Measurements from ENCODE around the gene APOA4.

The APOA4 gene

DNA sequence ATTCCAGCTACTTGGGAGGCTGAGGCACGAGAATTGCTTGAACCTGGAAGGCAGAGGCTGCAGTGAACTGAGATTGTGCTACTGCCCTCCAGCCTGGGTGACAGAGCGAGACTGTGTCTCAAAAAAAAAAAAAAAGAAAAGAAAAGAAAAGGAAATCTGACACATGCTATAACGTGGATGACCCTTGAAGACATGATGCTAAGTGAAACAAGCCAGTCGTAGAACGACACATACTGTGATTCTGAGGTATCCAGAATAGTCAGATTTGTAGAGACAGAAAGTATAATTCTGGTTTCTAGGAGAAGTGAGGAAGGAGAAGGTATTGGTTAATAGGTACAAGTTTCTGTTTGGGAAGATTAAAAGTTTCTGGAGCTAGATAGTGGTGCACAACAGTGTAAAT lies 24.7 kb downstream of the APOA4 start:
- DNase-seq = no peak

DNA sequence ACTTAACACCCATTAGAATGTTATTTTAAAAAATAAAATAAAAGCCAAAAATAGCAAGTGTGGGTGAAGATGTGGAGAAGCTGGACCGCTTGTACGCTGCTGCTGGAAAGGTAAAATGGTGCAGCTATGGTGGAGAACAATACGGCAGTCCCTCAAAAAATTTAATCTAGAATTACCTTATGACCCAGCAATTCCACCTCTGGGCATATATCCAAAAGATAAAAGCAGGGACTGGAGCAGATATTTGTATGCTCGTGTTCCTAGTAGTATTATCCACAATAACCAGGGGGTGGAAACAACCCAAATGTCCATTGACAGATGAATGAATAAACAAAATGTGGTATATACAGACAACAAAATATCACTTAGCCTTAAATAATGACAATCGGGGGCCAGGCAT lies 25.3 kb downstream of the APOA4 start:
- DNase-seq = no peak

DNA sequence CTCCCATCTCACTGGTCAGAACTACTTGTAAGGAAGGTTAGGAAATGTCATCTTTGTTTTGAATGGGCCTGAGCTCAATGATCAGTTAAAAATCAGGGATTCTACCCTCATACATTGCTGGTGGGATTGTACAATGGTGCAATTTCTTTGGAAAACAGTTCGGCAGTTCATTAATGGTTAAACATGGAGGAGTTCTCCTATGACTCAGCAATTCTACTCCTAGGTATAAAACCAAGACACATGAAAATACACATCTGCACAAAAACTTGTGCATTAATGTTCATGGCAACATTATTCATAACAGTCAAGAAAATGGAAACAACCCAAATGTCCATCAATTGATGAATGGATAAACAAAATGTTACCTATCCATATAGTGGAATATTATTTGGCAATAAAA lies 26.6 kb downstream of the APOA4 start:
- DNase-seq = no peak

DNA sequence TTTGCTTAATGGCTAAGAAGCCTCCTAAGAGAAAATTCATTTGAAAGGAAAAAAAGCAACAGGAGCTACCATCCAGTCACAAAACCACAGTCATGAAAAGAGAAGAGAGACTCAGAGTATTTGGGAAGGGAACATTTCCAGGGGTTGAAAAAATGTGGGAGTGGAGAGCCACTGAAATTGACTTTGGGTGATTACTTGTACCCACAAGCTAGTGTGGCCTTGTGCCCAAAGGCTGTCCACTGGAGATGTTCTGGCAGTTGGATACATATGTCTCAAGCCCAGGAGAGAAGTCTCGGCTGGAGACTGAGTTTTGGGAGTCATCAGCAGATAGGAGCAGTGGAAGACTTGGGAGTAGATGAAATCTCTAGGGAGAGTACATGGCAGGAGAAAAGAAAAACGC lies 28.3 kb downstream of the APOA4 start:
- no peak for DNase-seq

DNA sequence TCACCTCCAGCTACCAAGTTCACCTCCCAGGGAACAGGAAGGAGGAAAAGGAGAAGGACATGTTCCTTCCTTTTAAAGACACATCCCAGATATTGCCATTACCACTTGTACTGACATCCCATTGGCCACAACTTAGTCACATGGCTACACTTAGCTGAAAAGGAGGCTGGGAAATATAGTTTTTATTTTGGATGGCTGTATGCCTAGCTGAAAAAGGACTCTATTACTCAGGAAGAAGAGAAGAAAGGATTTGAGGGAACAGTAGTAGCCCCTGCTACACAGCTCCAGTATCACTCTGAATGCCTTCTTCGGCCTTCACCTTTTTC lies 29.4 kb downstream of the APOA4 start:
- no peak for DNase-seq

DNA sequence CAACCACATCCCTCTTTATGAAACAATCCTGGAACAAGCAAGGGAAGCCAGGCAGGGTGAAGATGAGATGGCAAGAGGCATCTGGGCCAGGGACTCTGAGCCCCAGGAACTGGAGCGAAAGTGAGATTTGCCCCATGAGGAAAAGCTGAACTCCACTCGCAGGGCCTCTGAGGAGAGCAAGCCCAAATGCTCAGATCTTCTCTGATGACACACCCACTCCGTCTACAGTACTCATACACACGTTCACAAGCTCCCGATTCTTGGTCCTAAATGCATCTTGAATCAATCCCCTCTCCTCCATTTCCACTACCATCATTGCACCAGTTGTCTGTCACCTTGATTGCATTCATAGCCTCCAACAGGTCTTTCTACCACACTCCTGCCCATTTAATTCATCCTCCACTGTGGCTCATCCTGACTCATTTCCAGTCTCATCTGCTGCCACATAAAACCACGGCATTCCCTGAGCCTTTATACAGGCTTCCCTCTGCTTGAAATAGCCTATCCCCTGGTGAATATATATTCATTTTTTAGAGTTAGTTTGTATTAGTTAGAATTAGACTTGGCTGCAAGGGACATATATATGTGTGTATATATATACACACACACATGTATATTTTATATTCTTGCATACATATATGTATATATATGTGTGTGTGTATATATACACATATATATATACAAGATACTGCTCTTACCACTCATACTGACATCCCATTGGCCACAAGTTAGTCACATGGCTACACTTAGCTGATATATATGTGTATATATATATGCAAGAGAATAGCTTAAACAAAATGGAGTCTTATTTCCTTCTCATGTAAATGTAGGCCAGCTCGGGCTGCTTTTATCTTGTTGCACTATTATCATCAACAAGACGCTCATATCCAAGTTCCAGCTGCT lies 30.0 kb downstream of the APOA4 start:
- no peak for DNase-seq

DNA sequence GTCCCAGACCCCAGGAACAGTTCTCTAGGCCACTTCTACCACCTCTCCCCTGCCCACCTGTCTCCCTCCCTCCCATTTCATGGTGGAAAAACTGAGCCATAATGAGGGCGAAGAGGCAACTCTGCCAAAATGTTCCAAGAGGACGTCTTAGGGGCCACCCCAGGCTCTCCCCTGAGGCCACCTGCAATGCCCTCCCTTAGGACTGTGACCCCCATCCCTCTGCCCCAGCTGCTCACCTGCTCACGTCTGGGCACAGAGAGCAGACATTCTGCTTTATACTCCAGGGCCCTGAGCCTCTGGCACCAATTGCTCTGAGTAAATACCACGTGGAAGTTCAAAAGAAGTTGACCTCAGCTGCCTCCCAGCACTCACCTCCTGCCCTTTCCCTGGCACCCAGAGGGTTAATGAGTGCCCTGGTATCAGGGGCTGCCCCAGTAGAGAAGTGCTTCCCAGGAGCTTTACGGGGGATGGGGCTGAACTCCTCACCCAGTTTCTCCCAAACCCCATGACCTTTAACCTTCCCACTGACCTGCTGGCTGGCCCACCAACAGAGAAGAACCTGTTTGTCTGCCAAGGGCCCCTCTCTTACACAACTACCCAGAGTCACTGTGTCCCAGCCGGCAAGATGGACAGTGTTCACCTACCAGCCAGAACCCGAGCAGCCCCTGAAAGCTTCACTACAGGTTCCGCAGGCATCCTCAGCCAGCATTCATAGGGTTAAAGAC lies 30.8 kb downstream of the APOA4 start:
- no peak for DNase-seq

DNA sequence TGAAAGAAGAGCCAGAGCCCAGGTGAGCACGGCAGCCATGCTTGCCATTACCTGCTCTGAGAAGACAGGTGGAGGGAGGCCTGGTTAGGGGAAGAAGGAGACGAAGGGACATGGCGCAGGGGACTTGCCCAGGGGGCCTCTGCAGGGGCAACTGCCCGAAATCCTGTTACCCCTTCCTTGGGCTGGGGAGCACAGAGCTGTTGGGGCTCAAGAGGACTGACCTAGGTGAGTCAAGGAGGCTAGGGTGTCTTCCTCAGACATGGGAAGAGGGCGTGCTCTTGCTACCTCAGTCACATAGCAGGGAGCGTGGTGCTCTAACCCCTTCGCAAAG lies 31.3 kb downstream of the APOA4 start, which contains the start of gene APOA5:
Gene APOA5, minus strand, starts transcription at position 67 of the 331 bp plus-strand sequence. Its CDS starts 19 bp downstream, at position 48.
- DNase-seq = no peak

DNA sequence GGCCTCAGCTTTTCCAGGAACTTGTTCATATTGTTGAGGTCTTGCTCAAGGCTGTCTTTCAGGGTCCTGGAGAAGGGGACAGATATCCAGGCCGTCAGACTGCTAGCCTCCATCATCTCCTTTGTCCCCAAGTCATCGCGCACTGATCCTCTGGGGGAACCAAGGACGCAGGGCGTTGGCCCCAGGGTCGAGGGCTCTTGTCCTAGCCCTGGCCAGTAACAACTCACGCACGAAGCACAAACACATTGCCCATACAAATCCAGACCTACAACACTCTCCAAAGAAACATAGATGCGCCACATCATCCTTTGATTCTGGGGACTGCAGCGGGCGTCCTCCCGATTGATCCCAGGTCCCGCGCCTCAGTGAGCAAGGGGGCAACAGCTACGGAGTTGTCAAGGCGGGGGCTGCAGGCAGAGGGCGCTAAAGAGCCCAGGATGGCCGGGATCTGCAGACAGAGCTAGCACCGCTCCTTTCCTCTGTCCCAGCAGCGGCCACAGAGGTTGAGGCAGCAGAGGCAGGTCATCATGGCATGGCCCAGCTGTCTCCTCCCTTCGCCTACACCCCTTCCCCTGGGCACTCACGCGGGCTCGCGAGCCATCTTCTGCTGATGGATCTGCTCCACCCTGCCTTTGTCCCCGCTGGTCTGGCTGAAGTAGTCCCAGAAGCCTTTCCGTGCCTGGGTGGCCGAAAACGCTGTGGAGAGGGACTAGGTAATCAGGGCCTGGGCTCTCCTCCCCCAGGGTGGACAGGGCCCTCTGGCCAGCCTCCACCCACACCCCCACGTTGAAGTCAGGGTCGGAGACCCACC lies 31.9 kb downstream of the APOA4 start:
- peak; percentile 55 to 66 for DNase-seq

DNA sequence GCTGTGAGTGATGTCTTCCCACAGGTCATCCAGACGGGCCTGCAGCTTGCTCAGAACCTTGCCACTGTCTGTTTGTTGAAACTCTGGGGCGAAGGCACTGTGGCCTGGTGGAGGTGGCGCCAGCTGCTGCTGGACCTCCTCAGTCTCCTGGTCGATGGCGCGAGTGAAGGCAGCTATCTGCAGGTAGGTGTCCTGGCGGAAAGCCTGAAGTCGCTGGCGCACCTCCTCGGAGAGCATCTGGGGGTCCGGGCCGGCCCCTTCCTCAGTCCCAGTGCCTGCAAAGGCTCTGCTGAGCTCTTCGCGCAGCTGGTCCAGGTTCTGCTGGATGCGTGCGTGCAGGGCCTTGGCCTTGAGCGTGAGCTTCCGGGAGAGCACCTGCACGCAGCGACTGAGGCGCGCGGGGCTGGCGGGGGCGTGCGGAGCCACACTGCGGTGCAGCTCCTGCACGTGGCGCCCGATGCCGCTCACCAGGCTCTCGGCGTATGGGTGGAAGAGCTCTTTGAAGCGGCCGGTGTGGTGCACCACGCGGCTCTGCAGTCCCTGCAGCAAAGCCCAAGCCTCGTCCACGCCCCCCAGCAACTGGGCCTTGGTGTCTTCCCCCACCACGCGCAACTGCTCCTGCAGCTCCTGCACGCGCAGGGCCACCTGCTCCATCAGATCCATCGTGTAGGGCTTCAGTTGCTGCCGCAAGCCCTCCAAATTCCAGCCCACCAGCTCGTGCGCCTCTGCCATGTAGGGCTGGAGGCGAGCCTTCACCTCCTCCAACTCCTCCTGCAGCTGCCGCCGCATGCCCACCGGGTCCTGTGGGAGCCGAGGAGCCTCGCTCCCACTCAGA lies 32.7 kb downstream of the APOA4 start:
- no peak for DNase-seq

DNA sequence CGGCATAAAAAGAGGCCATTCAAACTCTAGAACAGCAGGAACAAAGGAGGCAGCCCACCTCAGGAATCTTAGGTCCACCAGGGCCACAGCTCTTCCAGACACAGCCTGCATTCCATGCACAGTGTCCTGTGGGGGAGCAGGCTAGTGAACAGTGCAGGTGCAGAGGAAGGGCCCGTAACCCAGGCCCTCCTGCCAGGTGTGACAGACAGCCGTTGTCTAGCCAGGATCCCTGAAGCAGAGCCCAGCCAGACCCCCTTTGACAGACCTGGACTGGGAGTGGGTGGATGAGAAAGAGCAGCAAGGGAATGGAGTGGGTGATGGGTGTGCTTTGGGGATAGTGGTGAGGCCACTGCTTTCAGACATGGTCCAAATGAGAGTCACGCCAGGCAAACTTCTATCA lies 34.1 kb downstream of the APOA4 start:
- DNase-seq = no peak

DNA sequence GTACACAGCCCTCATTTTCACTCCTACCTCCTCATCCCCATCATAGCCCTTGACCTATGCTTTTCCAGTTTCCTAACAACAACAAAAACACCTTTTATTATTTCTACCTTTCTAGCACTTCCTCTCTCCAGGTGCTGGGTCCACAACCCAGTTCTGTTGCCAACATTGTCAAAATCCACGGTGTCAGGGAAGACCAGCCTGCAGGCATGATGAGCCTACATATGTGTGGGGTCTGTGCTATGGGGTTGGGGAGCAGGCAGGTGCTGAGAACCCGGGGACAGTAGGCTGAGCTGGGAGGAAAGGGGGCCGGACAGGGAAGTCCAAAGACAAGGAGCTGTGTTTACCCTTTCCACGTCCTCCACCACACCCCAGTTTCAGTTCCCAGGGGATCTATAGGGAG lies 34.6 kb downstream of the APOA4 start:
- DNase-seq = no peak

DNA sequence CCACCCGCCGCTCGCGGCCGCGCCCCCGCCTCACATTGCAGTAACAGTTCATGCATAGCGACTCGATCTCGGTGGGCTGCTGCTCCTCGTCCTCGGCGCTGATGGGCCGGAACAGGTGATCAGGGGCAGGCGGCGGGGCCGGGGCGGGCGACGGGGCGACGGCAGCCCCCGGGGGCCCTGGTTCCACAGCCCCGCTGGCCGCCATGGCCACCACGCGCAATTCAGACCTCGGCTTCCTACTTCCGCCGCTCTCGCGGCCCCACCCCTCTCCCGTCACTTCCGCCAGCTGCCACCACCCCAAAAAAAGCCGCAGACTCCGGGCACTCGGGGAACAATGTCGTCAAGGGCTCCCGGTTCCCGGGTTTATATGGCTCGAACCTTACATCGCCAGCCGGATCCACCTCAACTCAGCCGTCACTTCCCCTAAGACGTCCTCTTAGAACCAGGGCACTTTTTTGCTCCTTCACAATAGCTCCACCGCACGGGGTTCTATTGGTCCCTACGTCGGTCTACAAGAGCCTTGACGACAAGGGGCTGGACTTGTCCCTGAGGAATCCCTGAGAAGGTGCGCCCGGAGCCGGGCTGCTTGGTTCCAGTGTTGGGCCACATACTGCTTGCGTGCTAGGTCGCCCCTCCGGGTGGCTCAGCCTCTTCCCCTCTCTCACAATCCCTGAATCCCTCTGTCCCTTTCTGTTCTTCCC lies 35.2 kb downstream of the APOA4 start, which contains the start of gene ZPR1:
Gene ZPR1, minus strand, starts transcription at position 238 of the 701 bp plus-strand sequence. Its CDS starts 33 bp downstream, at position 205.
- DNase-seq = peak; percentile 29 to 54

DNA sequence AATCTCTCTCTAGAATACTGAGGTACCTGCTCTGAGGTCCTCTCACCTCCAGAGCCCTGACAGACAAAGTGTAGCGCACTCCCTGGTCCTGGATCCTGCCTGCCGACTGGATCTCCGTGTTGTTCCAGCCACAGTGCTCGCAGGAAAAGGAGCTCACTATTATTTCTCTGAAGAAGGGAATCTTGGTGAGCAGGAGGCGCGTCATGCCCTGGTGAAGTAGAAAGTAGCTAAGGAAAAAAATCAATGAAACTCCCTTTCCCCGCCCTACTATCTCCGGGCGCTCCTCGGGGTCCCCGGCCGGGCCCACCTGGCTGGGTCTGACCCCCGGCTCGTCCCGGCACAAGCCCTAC lies 35.7 kb downstream of the APOA4 start:
- DNase-seq = no peak

DNA sequence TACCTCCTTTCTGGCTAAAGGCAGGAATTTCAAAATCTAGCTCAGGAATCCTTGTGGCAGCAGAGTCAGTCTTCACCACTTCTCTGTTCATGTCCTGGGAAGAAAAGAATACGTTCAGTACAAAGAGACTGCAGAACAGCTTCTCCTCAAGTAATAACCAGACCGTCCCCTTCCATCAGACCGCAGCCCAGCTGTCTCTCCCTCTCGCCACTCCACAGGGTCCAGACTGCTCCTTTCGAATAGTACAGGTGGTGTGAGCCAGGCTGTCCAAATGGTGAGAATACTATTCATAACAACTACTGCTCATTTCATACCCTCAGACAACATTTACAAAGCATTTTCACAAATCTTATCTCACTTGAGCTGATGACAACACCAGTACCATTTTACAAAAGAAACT lies 36.1 kb downstream of the APOA4 start:
- no peak for DNase-seq

DNA sequence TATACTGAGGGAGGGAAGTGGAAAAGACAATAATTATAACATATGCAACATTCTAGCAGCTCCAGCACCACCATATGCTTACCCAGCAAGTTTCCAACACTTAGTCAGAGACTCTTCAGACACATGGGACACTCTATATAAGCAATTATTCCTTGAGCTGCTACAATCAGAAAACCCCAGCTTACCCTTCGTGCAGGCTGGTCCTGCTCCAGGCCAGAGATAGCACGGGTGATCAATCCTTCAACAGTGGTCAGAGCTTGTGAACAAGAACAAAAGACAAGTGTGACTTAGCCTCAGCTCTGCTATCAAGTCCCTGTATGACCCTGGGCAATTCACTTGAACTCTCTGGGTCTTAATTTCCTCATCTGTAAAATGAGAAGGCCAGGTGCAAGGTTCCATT lies 36.8 kb downstream of the APOA4 start:
- DNase-seq = no peak

DNA sequence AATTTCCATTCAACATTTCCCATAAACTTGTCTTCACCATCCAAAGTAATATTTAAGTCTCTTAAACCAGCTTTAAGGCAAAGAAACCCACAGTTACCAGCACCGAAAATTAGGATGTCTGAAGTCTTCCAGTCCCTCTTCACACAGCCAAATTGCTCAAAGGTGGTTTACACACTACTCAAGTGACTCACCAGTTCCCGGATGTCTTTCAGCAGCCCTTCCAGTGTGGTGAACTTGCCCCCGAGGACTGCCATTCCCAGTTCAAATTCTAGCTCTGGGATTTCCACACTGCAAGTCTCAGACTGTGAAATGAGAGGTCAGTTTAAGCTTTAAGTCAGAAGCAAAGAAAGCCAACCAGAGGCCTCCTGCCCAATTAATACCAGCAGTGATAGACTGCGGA lies 40.4 kb downstream of the APOA4 start:
- no peak for DNase-seq

DNA sequence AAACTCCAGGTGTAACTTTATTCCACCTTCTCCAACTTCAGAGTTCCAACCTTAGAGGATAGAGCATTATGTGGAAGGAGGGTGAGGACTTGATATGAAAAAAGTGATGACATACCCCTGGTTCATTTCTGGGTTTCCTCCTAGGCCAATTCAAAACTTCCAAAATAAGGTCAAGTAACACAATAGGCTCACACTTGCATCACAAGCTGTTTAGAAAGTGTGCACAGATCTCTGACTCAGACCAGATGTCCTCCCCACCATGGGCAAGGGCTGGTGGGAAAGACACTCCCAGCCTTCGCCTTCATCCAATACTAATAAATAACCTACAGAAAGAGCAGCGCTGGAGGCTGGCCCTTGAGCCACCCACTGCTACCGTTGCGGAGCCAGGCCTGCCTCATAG lies 44.5 kb downstream of the APOA4 start:
- DNase-seq = no peak

DNA sequence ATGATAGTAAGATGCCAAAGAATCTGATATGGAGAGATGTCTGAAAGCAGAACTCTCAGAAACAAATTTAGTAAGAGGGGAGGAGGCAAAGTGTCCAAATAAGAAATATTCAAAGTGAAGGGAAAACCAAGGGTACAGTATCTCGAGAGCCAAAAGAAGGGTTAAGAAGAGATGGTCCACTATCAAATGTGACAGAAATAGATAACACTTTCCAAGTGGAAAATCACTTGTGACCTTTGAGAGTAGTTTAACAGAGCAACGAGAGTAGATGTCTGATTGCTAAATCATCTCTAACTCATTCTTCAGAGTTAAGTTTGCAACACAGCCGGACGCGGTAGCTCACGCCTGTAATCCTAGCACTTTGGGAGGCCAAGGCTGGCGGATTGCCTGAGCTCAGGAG lies 46.0 kb downstream of the APOA4 start:
- DNase-seq = no peak

DNA sequence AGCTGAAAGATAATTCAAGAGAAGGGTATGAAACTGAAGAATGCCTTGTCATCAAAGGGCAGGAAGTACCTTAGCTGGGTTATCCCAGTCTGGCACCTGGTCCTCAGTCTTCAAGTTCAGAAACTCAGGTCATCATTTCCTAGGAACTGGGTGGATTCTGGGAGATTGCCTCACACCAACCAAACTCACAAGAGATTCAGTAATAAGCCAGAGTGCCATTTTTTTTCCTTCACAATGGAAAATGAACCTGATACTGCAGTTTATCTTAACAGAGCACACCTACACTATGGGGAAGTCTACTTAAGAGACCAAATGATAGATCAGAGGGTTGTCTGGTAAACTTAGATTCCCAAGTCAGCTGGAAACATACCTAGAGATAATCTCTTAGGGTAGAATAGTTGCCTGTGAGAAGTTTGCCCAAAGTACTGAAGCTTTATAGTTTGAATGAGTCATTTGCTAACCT lies 46.6 kb downstream of the APOA4 start:
- no peak for DNase-seq

DNA sequence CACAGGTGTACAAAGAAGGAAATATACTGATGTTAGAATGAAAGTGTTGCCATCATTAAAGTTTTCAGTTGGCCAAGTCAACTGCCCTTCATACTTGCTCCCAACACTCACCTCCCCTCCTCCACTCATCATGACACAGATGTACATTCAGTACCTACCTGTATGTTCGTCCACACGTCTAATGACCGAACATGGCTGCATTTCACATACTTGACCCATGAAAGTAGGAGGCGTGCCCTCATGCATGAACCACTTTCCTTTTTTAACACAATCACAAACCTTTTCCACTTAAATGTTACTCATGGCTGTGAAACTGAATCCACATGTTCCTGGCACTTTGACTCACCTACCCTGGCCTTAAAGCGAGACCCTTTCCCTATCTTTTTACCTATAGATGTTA lies 47.1 kb downstream of the APOA4 start:
- no peak for DNase-seq

DNA sequence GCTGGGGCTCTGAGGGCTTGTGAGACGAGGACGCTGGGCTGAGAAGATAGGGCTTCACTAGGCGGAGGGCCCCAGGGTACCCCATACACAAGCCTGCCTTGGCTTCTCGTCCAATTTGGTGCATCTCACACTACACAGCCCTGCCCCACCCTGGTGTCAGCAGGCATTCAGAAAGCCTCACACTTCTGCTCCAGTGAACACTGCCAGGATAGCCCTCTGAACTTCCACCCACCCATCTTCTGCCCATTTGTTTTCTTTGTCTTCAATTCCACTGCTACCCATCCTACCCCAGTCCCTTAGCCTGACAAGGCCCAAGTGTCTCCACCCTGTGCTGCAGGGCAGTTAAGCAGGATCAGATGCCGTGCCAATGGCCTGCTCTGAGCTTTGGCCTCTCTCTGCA lies 48.4 kb downstream of the APOA4 start:
- no peak for DNase-seq

Measured in NCI-H446 (cell line).